DND-41 (cell line): ENCODE measurements around the gene PRR16.

Source experiments
- EZH2 ChIP-seq: IDR thresholded peaks from 3 replicates; pipeline ENCODE4 v1.6.1; 2012; ENCODE audit warnings: borderline replicate concordance, low read depth, mild to moderate bottlenecking, moderate library complexity, low read length, inconsistent platforms; ENCODE audit not compliant: severe bottlenecking
- TF ChIP-seq, protein P1 (sequence below): IDR thresholded peaks from 2 replicates; pipeline ENCODE4 v1.5.1; 2012; ENCODE audit warnings: borderline replicate concordance, low read length, moderate library complexity, mild to moderate bottlenecking; ENCODE audit not compliant: poor library complexity, severe bottlenecking; ENCODE audit errors: extremely low read depth

DNA sequence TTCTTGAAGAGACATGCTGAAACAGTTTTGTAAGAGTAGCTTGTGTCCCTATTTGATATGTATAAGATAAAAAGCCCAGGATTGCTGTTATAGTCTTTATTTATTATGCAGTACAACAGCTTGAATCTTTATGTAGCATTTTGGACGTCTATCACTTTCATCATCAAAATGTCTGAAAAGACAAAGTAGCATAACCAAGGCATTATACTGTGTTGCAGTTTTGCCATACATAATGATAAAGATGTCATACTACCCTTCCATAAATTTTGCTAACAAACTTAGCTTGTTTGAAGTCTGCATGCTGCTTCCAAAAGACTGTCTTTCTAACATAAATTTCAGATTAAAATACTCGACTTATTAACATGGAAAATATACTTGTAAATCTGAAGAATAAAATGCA lies 127.8 kb downstream of the PRR16 start:
- TF ChIP-seq, protein P1, sequence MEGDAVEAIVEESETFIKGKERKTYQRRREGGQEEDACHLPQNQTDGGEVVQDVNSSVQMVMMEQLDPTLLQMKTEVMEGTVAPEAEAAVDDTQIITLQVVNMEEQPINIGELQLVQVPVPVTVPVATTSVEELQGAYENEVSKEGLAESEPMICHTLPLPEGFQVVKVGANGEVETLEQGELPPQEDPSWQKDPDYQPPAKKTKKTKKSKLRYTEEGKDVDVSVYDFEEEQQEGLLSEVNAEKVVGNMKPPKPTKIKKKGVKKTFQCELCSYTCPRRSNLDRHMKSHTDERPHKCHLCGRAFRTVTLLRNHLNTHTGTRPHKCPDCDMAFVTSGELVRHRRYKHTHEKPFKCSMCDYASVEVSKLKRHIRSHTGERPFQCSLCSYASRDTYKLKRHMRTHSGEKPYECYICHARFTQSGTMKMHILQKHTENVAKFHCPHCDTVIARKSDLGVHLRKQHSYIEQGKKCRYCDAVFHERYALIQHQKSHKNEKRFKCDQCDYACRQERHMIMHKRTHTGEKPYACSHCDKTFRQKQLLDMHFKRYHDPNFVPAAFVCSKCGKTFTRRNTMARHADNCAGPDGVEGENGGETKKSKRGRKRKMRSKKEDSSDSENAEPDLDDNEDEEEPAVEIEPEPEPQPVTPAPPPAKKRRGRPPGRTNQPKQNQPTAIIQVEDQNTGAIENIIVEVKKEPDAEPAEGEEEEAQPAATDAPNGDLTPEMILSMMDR = no peak
- no peak for TF ChIP-seq EZH2
